ENCODE measurements around the gene S100A3. TPM values are rescaled to one million over a fixed set of nuclear protein-coding genes. Genes with fewer than 3 reads are reported as not detected.

Gene S100A3
- total RNA-seq, 1 donor from 2014 or later: 8.7 TPM

DNA sequence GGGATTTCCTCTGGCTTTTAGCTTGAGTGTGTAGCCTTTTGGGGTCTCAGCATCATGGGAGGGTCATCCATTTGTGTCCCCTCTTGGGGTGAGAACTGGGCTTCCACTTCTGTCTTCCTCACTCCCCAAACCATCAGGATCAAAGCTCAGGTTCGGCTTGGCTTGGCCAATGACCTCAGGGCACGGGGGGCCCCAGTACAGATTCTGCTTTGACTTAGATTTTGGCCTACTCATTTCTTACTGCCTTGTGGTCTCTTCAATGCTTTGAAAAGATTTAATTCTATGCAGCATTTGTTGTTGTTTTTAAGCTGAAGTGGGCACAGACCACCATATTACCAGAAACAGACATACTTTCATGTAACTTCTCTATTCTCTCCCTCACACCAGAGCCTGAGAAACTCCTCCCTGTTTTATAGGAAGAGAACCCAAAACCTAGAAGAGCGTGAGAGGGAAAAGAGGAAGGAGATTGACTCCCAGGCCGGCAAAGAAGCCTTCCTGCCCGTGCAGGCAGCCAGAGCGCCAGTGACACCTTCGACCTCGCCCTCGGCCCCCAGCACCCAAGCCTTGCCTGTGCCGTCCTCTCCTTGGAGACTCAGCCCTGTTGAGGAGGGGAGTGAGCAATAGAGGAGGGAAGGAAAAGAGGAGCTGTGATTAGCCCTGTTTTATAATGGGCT, 1.9 kb upstream of the S100A3 start:
- no peaks in the 10 kb centered on the region for H3K36me3 Mint-ChIP-seq (ENCODE audit: low read depth)
- H3K27me3 Mint-ChIP-seq (ENCODE audit: low read depth): no peaks in the 10 kb centered on the region
- H3K9me3 Mint-ChIP-seq (ENCODE audit: low read depth): no peaks in the 10 kb centered on the region
- H3K27ac Mint-ChIP-seq (ENCODE audit: unreplicated experiment): peak overlapping the region; percentile 19
- H3K4me1 Mint-ChIP-seq (ENCODE audit: low read depth): peaks cover 69% of the 10 kb centered on the region
- no peak overlapping the region for H3K4me3 Mint-ChIP-seq (ENCODE audit: unreplicated experiment)
- TF ChIP-seq, protein P1, sequence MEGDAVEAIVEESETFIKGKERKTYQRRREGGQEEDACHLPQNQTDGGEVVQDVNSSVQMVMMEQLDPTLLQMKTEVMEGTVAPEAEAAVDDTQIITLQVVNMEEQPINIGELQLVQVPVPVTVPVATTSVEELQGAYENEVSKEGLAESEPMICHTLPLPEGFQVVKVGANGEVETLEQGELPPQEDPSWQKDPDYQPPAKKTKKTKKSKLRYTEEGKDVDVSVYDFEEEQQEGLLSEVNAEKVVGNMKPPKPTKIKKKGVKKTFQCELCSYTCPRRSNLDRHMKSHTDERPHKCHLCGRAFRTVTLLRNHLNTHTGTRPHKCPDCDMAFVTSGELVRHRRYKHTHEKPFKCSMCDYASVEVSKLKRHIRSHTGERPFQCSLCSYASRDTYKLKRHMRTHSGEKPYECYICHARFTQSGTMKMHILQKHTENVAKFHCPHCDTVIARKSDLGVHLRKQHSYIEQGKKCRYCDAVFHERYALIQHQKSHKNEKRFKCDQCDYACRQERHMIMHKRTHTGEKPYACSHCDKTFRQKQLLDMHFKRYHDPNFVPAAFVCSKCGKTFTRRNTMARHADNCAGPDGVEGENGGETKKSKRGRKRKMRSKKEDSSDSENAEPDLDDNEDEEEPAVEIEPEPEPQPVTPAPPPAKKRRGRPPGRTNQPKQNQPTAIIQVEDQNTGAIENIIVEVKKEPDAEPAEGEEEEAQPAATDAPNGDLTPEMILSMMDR (IDR thresholded peaks at IDR 0.05): no peak
- peak; percentile 59 for DNase-seq (ENCODE audit: low spot score)

- no peak overlapping the region for H3K4me3 Mint-ChIP-seq (ENCODE audit: unreplicated experiment)
- no peak for DNase-seq (ENCODE audit: low spot score)
- no peaks in the 10 kb centered on the region for H3K36me3 Mint-ChIP-seq (ENCODE audit: low read depth)
- peaks cover 74% of the 10 kb centered on the region for H3K4me1 Mint-ChIP-seq (ENCODE audit: low read depth)
- H3K27me3 Mint-ChIP-seq (ENCODE audit: low read depth): no peaks in the 10 kb centered on the region
- no peaks in the 10 kb centered on the region for H3K9me3 Mint-ChIP-seq (ENCODE audit: low read depth)
- H3K27ac Mint-ChIP-seq (ENCODE audit: unreplicated experiment): peak overlapping the region; percentile 98
- TF ChIP-seq, protein P1 (IDR thresholded peaks at IDR 0.05): no peak
Observed at GRCh38 chr1:153550398-153550758, 1.3 kb upstream of the S100A3 start.

DNA sequence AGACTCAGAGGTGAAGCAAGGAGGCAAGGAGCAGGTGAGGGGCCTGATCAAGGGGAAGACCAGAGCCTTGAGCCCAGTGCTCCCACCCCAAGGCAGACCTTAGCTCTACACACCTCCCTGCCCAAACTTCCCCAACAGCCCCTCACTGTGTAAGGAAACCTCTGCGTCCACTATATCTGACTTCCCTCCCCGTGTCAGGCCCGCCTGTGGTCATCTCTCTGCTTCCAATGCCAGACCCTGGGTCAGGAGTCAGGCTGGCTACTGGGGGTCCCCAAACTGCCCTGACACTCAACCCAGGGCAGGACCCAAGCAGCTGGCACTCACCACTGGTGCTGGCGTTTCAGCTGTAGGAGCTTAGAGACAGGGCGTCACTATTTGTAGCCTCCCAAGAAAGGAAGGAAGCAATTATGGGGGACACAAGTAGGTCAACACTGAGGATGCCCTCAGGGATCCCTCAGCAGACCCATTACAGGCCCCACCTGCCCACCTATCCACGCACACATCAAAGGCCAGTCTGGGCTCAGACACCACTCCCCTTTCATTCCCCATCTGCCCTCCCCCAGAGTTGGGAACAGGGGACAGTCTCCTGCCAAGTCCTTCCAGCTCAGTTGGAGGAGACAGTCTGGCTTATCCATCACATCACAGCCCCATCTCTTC, 811 bp upstream of the S100A3 start:
- H3K9me3 Mint-ChIP-seq (ENCODE audit: low read depth): no peaks in the 10 kb centered on the region
- TF ChIP-seq, protein P1 (IDR thresholded peaks at IDR 0.05): no peak
- H3K36me3 Mint-ChIP-seq (ENCODE audit: low read depth): no peaks in the 10 kb centered on the region
- peak overlapping the region; percentile 98 for H3K27ac Mint-ChIP-seq (ENCODE audit: unreplicated experiment)
- DNase-seq (ENCODE audit: low spot score): peak; percentile 59
- H3K4me1 Mint-ChIP-seq (ENCODE audit: low read depth): peaks cover 80% of the 10 kb centered on the region
- H3K4me3 Mint-ChIP-seq (ENCODE audit: unreplicated experiment): no peak overlapping the region
- no peaks in the 10 kb centered on the region for H3K27me3 Mint-ChIP-seq (ENCODE audit: low read depth)

DNA sequence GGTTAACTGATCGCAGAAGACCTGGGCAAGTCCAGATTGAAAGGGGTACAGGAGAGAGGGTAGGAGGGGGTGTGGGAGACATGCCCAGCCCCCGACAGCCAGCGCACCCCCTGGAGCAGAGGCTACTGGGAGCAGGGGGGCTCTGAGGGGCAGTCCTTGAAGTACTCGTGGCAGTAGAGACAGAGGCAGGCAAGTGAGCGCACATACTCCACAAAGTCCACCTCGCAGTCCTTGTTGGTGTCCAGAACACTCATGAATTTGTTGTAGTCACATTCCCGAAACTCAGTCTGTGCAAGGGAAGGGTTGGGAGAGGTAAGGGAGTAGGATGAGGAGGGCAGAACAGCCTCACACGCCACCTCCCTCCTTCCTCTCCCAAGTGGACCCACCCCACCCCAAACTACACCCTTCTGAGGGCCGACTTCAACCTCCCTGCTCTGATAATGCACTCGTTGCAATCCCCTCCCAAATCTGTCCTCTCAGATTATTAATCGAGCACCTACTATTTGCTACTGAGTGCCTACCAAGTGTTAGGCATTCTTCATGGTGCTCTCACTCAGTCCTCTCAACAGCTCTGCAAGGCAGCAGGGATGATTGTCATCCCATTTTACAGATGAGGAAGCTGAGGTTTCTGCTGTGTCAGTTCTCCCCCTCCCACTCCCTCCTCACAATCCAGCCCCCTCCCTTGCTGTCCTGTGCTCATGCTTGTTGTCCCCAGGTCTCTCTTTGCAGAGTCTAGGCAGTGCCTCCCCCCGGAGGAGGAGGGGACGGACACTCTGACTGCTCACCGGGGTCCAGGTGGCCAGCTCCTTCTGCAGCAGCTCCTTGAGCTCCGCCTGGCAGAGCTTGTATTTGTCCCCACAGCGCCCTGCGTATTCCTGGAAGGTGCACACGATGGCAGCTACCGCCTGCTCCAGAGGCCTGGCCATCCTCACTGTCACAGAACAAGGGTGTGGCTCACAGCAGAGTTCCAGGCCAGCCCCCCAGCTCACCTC, 1.2 kb downstream of the S100A3 start:
- H3K4me1 Mint-ChIP-seq (ENCODE audit: low read depth): peaks cover 82% of the 10 kb centered on the region
- H3K4me3 Mint-ChIP-seq (ENCODE audit: unreplicated experiment): peak overlapping the region; percentile 12
- no peak for DNase-seq (ENCODE audit: low spot score)
- no peaks in the 10 kb centered on the region for H3K36me3 Mint-ChIP-seq (ENCODE audit: low read depth)
- peak overlapping the region; percentile 98 for H3K27ac Mint-ChIP-seq (ENCODE audit: unreplicated experiment)
- TF ChIP-seq, protein P1 (IDR thresholded peaks at IDR 0.05): no peak
- no peaks in the 10 kb centered on the region for H3K27me3 Mint-ChIP-seq (ENCODE audit: low read depth)
- no peaks in the 10 kb centered on the region for H3K9me3 Mint-ChIP-seq (ENCODE audit: low read depth)

Data from chondrocyte (in vitro differentiated cells).